Neural progenitor cell (in vitro differentiated cells): ENCODE measurements around the gene IL1RAPL1.

Experiments used
- CTCF ChIP-seq: fragments of 200-600 bp; sonication (generic); IDR thresholded peaks from 2 replicates; pipeline ENCODE4 v1.5.1; 2017; ENCODE audit warnings: antibody characterized with exemption, mild to moderate bottlenecking
- EZH2 ChIP-seq: fragments of 200-600 bp; sonication (generic); IDR thresholded peaks from 2 replicates; pipeline ENCODE4 v1.6.1; 2017; ENCODE audit warnings: antibody characterized with exemption, mild to moderate bottlenecking, moderate library complexity

- TF ChIP-seq CTCF: no peak
- no peak for TF ChIP-seq EZH2
These were observed 1247.5 kb downstream of the IL1RAPL1 start for GRCh38 chrX:29834764-29835163.
